GM06990 (cell line): ENCODE data around the gene PCYT1B.

ENCODE experiments used
- DNase-seq: peaks from one replicate; pipeline ENCODE4 v3.0.0-alpha.2; 2011; ENCODE audit not compliant: insufficient read length; ENCODE audit errors: extremely low read depth
- H3K27me3 ChIP-seq: replicated peaks from 2 replicates; pipeline ENCODE4 v1.6.0; 2011; ENCODE audit warnings: low read length; ENCODE audit not compliant: control insufficient read depth, insufficient read depth
- H3K36me3 ChIP-seq: 2 replicates; pipeline ENCODE4 v1.5.1; 2011; ENCODE audit warnings: low read length; ENCODE audit not compliant: control insufficient read depth, insufficient read depth
- H3K4me3 ChIP-seq: replicated peaks from 2 replicates; pipeline ENCODE4 v1.5.1; 2011; ENCODE audit warnings: low read depth, mild to moderate bottlenecking, control low read depth, low read length
- CTCF ChIP-seq: IDR thresholded peaks from 2 replicates; pipeline ENCODE4 v1.5.1; 2011; ENCODE audit warnings: low read length, control low read depth, mild to moderate bottlenecking, inconsistent platforms; ENCODE audit not compliant: insufficient read depth, poor library complexity, severe bottlenecking

PCYT1B gene

GRCh38 chrX:24550166-24550565 lies 97.0 kb downstream of the PCYT1B start:
- Histone ChIP-seq H3K4me3 (no peak overlapping the region), H3K36me3 (no peaks in the 10 kb centered on the region), H3K27me3 (no peaks in the 10 kb centered on the region)
- no peak for TF ChIP-seq CTCF
- no peak for DNase-seq

GRCh38 chrX:24547961-24548360 lies 99.2 kb downstream of the PCYT1B start:
- H3K36me3 ChIP-seq, result no peaks in the 10 kb centered on the region
- TF ChIP-seq CTCF, result no peak
- DNase-seq, result no peak
- H3K27me3 ChIP-seq, result no peaks in the 10 kb centered on the region
- H3K4me3 ChIP-seq, result no peak overlapping the region

GRCh38 chrX:24542756-24543155 lies 104.4 kb downstream of the PCYT1B start:
- no peaks in the 10 kb centered on the region for H3K27me3 ChIP-seq
- H3K36me3 ChIP-seq, result no peaks in the 10 kb centered on the region
- DNase-seq, result no peak
- TF ChIP-seq CTCF, result no peak
- H3K4me3 ChIP-seq, result no peak overlapping the region

GRCh38 chrX:24536551-24536950 lies 110.6 kb downstream of the PCYT1B start:
- no peak for TF ChIP-seq CTCF
- H3K4me3 ChIP-seq, result no peak overlapping the region
- DNase-seq, result no peak
- no peaks in the 10 kb centered on the region for H3K36me3 ChIP-seq
- no peaks in the 10 kb centered on the region for H3K27me3 ChIP-seq

GRCh38 chrX:24528605-24529004 lies 118.5 kb downstream of the PCYT1B start:
- no peaks in the 10 kb centered on the region for H3K36me3 ChIP-seq
- no peak for DNase-seq
- H3K4me3 ChIP-seq, result no peak overlapping the region
- no peak for TF ChIP-seq CTCF
- no peaks in the 10 kb centered on the region for H3K27me3 ChIP-seq

- no peaks in the 10 kb centered on the region for H3K27me3 ChIP-seq
- no peak for TF ChIP-seq CTCF
- no peak for DNase-seq
- H3K36me3 ChIP-seq, result no peaks in the 10 kb centered on the region
- no peak overlapping the region for H3K4me3 ChIP-seq
These were observed 120.5 kb downstream of the PCYT1B start for GRCh38 chrX:24526616-24527015.
